Embryonic facial prominence (tissue), 1 donor: ENCODE measurements around the gene TTLL10.
"Not testable (repeated sequence)": the region's sequence is repeated elsewhere in the genome, so short reads cannot be mapped to it uniquely, and the experiment has no call there.

ENCODE experiments used
- DNase-seq: peaks from one replicate; pipeline ENCODE4 v3.0.0-alpha.2; 2016; ENCODE audit errors: extremely low spot score

The TTLL10 gene

DNA sequence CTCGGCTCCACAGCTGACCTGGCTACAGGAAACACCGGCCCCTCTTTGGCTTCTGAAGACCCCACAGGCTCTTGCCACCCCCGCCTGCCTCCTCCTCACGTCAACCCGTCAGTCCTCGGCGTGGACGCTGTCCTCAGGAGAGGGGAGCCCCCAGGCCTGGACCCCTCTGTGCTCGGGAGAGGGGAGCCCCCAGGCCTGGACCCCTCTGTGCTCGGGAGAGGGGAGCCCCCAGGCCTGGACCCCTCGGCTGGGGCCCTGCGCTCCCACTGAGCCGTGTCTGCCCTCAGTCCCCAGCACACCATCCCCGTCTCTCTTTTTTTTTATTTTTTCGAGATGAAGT lies 31.8 kb upstream of the TTLL10 start:
- no peak for DNase-seq

DNA sequence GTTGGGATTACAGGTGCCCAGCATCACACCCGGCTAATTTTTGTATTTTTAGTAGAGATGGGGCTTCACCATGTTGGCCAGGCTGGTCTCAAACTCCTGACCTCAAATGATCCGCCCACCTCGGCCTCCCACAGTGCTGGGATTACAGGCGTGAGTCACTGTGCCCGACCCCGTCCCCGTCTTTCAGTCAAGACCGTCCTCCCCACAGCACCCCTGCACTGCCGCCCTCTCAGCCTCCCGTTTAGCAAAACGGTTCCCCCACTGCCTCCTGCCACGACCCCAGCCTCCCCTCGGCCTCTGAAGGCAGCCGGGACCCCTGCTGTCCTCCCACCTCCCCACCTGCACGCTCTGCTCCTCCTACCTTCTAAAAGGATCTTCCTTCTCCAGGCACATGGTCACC lies 31.3 kb upstream of the TTLL10 start:
- not testable (repeated sequence) for DNase-seq

DNA sequence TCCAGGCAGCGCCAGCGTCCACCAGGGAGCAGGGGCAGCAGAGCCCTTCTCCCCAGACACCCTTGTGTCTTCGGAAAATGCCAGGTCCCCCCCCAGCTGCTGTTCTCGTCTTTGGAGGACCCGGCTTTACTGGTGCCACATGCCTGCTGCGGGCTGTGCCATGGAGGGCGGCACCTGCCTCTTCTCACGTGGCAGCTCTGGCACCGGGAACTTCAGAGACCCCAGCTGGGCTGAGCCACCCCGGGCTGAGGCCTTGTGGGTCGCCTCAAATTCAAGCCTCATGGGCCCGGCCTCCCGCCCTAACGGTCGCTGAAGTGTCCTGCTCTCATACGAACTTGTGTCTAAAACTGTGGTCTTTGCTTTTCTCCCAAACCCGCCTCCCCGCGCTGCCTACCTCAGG lies 30.8 kb upstream of the TTLL10 start:
- no peak for DNase-seq

DNA sequence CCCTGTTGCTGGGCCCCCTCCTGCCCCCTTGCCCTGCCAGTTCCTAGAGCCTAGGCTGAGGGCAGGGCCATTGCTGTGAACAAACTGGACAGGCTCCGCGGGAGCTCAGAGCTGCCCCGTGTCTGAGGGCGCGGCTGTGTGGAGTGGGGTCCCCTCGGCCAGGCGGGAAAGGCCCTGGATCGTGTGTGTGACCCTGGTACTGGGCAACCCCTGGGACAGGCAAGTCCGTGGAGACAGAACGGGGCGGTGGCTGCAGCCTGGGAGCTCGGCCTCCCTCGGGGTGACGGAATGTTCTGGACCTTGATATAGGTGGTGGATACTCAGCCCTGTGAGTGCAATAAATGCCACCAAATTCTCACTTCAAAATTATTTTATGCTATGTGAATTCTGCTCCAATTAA lies 30.0 kb upstream of the TTLL10 start:
- no peak for DNase-seq

DNA sequence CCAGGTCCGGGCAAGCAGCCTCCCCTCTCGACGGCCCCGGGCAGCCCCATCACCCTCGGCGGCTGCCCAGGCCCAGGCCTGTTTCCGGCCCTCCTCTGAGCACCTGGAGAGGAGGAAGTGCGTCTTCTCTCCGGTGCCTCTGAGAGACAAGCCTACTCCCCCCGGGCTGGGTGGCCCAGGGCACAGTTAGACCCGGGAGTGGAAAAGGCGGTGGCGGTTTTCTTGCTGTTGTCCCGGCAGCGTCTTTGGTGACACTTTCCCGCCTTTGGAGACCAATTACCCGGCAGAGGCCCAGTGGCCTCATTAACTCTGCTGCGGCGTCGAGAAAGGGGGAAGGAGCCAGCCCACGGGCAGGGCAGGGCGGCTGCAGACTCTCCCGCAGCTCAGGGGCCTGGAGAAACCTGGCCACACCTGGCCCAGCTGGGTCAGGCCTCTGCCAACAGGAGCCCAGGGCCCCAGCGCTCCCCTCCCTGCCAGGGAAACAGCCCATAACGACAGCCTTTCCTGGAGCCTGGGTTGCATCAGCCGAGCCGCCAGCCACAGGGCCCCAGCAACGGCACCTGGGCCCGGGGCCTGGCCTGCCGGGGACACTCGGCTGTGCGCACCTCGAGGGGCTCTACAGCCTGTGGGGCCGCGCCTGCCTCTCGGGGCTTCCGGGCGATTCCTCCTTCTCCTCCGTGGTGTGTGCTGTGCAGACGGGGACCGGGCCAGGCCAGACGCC lies 29.4 kb upstream of the TTLL10 start:
- DNase-seq: no peak

DNA sequence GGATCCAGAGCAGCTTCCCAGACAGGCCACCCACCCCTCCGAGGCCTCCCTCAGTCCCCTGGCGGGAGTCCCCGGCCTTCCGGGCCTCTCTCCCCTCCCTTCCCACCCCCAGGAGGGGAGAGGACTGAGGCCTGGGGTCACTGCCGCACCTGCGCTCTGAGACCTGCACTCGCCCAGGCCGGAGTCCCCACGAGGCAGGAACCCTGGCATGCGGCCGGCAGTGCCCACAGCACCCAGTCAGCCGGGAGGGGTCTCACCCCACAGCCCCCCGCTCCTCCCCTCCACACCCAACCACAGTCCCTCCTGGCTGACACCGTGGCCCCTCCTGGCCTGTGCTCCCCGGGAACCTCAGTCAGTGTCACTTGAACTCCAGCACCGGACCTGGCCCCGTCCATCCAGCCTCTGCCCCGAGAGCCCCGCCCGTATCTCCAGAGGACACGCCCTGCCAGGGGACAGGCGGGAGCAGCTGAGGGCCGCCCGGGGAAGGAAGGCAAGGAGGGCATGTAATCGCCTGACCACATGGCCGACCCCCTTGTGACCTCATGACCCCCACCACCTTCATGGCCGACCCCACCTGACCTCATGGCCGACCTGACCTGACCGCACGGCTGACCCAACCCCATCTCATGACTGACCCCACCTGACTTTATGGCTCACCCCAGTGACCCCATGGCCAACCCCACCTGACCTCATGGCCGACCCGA lies 28.7 kb upstream of the TTLL10 start:
- no peak for DNase-seq

DNA sequence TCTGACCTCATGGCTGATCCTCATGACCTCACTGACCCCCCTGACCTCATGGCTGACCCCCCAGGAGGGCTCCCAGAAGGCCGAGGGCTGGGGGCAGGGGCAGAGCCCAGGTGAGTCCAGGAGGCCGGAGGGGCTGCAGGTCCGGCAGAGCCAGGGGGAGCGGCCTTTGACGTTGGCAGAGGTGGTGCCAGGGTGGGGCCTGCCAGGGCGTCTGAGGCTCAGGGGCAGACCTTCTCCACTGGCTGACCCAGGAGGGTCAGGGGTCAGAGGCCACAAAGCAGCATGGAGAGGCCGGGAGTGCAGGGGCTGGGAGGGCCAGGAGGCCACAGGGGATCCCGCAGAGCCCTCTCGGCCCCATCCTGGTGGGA lies 28.1 kb upstream of the TTLL10 start:
- no peak for DNase-seq

DNA sequence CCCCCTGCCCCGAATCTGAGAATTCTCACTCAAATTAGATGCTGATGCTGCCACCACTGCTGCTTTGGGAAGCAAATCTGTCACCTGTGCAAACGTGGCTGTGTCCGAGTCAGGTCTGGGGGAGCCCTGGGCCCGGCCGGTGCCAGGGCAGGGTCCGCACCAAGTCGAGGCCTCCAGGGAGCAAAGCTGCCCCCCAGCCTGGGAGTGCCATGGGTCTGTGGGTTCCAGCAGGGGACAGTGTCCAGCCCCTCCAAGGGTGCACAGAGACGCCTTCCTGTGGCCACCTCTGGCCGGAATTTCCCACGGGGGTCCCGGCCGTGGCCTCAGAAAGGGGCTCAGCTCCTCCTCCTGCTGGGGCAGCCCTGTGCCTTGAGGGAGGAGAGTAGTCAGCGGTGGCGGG lies 27.7 kb upstream of the TTLL10 start:
- no peak for DNase-seq

DNA sequence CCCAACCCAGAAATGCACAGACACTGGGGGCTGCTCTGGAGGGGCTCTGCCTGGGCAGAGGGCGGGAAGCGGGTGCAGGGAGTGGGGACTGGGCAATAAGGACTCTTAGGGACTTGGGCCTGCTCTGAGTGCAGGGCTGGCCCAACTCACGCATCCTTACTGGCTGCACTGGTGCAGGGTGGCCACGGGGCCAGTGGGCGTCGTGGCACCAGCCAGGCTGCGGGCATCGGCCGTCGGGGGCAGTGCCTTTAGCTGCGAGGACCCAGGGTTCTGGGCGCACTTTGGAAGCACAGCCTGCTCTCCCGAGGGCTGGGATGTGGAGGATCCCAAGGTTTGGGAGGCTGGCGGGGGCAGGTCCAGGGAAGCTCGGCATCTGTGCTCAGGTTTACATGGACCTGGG lies 27.1 kb upstream of the TTLL10 start:
- DNase-seq: no peak

DNA sequence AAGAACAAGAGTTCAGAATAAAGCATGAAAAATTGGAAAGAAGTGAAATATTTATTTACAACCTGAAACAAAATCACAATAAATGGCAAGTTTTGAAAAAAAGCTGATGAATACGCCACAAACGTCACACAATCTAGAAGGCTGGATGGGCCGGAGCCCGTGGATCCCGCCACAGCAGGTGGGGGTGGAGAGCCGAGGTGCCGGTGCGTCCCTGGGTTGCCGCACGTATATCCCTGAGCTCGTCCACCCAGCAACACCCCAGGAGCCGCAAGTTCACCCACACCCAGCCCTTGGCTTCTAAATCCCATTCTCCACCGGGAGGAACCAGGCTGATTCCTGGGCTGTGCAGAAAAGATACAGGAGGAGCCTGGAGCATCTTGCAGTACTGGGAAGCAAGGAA lies 25.6 kb upstream of the TTLL10 start:
- DNase-seq: no peak

DNA sequence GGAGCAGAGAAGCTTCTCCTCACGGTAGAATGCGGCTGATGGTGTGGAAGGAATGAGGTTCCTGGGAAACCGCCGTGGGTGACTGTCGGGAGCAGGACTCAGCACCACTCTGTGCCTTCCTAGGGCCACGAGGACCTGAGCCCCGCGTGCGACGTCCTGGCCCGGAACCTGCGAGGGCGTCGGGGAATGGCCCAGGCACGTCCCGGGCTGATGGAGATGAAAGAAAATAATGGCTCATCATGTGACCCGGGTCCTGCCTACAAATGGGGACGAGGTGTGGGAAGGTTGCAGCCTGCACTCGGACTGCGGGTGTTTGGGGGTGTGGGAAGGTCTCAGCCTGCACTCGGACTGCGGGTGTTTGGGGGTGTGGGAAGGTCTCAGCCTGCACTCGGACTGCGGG lies 25.1 kb upstream of the TTLL10 start:
- no peak for DNase-seq

DNA sequence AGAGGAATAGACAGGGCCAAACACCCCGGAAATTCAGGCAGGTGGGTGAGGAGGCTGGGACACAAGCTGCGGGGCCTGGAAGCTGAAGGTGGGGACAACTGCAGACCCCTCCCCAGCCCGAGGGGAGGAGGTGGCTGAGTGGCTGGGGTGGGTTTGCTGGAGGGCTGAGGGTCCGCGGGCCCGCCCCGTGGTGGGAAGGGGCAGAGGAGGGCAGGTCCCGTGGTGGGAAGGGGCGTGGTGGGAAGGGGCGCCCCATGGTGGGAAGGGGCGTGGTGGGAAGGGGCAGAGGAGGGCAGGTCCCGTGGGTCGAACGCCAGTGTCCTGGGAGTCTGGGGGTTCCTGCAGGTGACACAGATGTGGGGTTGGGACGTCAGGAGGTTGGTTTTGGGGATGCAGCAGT lies 24.3 kb upstream of the TTLL10 start:
- no peak for DNase-seq

DNA sequence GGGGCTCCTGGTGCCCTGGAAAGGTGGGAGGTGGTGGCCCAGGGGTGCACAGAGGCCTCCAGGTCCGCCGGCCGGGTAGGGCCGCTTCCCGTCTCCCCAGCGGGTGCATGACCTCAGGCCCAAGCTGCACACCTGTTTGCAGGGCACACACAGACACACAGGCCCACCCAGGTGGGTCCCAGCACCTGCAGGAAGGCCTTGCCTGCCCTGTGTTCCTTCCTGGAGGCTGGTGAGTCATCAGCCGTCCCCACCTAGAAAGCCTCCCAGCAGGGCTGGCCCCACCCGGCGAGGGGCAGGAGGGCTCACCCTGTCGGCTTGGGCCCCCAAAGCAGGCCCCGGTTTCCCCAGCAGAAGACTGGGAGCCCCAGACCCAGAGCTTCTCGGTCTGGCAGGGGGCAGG lies 23.6 kb upstream of the TTLL10 start:
- no peak for DNase-seq

DNA sequence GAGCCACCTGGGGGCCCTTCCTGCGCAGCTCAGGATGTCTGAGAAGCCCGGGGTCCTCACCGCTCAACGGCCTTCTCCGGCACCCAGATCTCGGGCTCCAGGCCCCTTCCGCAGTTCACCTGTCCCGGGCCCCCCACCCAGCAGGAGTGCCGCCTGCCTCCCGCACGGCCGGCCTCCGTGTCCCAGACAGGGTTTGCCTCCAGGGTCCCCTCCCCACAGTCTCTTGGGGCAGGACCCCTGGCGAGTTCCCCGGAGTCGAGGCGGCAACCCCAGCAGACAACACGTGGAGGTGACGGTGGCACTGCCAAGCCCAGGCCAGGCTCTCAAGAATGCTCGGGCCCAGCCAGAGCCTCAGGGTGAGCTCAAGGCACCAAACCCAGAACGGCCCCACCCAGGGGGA lies 22.4 kb upstream of the TTLL10 start:
- DNase-seq: no peak

DNA sequence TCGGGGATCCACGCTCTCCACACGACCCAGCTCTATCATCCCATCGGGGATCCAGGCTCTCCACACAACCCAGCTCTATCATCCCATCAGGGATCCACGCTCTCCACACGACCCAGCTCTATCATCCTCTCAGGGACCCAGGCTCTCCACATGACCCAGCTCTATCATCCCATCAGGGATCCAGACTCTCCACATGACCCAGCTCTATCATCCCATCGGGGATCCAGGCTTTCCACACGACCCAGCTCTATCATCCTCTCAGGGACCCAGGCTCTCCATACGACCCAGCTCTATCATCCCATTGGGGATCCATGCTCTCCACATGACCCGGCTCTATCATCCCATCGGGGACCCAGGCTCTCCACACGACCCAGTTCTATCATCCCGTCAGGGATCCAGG lies 21.2 kb upstream of the TTLL10 start:
- not testable (repeated sequence) for DNase-seq

DNA sequence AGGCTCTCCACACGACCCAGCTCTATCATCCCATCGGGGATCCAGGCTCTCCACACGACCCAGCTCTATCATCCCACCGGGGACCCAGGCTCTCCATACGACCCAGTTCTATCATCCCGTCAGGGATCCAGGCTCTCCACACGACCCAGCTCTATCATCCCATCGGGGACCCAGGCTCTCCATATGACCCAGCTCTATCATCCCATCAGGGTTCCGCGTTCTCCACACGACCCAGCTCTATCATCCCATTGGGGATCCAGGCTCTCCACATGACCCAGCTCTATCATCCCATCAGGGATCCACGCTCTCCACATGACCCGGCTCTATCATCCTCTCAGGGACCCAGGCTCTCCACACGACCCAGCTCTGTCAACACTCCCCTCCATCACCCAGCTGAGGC lies 20.5 kb upstream of the TTLL10 start:
- not testable (repeated sequence) for DNase-seq

DNA sequence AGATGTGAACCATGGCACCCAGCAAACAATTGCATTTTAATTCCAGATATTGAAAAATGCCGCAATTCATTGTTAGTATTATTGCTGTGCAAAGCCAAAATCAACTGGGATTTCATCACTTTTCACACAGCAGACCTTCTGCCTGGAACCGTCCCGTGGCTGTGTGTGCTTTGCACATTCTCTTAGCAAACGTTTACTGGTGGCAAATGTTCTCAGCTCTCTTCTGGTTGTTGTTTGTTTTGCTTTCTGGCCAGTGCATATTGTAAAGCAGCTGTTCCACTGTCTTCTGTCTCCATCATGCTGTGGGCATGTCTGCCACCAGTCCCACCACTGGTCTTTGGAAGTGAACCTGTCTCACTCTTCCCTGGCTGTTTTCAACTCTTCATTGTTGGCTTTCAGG lies 19.8 kb upstream of the TTLL10 start:
- DNase-seq: no peak

DNA sequence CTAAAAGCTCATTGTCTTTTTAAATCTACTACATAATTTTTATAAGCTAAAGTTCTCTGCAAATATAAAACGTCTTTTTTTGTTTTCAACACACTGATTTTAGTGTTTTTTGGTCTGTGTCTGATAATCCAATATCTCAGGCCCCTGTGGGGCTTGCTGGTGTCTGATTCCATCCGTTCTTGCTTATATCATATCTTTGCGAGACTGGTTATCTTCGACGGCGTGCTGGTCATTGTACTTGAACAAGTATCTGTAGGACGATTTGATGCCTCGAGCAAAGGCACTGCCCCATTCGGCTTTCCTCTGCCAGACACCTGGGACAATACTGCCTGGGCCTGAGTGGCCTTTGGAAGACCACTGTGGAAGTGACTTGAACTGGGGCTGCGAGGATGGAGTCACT lies 18.4 kb upstream of the TTLL10 start:
- no peak for DNase-seq

DNA sequence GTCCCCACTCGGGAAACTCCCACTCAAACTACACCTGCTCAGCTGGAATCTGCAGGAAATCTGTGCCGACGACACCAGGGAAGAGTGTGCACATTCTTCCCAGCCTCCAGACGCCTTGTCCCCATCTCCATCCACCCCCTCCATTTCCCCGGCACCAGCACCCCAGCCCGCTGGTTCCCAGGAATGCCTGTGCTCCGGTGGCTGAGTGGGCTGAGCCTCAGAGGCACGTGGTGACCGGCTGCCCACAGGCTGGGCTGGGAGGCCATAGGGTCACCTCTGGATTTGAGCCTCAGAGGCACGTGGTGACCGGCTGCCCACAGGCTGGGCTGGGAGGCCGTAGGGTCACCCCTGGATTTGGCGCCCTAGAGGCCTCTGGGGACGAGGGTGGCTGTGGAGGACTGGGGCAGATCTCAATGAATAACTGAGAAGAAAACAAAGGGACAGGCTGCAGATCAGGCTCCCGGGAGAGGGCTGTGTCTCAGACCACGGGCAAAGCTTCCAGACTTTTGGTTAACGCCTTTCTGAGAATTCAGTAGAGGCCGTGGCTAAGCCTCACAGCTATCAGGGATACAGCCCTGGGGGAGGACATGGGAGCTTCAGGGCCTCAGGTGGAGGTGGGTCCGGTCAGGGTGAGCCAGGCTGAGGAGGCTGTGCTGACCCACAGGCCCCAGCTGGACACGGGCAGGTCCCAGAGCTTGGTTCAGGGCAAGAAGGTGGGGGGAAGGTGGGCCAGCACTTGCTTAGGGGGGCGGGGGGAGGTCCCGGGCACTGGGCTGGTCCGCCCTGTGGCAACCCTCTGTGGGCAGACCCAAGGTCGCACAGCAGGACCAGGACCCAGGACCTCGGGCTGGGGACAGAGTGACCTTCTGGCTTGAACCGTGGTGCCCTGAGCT lies 17.3 kb upstream of the TTLL10 start:
- DNase-seq: no peak

DNA sequence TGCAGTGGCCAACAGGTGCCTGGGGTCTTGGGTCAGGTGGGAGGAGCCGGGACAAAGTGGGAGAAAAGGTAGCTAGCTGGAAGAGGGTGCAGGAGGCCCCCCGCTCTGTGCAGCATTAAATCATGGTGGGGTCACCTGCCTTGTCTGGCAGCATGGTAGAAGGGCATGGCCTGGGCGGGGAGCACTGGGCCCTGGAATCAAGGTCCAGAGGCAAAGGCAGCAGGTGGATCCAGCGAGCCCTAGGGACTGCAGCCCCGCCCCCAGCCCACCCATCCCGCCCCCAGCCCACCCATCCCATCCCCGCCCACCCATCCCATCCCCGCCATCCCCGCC lies 16.7 kb upstream of the TTLL10 start:
- DNase-seq: no peak

DNA sequence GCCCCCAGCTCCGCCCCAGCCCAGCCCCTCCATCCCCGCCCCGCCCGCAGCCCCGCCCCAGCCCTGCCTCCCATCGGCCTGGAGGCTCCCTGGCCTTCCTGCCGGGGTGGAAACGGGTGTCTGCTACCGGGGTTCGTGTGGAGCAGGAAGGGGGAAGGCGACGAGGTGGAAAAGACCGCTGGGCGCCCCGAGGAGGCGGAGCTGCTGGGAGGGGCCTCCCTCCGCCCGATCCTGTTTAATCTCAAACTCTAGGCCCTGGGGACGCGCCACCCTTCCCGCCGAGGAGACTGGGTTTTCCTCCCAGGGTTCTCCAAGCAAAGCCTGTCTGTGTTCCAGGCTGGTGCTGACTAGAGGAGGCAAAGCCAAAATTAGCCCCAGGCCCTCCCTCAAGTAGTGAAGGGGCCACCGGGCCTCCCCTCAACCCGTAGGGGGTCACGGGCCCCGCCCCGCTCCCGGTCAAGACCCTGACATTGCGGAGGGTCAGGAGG lies 16.2 kb upstream of the TTLL10 start:
- peak; percentile 34 for DNase-seq

DNA sequence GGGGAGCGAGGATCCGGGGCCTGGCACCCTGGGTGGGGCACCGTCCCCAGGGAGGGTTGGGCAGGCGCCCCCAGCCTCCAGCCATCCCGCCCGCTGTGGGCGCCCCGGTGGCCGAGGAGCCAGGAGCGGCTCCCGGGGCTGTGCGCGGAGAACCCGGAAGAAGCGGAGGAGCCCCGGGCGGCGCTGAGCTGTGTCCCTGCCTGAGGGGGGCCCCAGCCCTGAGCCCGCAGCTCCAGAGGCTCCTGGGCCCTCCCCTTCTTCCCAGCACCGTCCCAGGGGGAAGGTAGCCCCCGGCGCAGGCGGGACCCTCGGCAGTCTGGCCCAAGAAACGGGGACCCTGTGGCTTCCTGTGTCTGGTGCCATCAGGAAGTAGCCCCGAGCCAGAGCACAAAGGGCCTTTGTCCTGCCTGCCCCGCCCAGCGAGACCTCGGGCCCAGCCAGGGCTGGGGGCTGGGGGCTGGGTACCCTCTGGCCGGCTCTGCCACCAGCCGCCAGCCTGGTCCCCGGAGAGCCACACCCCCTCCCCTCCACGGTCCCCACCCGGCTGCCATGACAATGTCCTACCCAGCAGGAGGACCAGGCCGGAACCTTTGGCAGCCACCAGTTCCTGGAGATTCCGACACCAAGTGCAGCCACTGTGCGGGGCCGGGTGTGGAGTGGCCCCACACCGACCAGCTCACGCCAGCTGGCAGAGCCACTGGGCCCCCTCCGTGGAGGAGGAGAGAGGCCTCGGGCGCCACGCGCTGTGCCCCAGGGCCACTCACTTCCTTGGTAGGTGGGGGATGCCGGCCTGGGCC lies 15.6 kb upstream of the TTLL10 start:
- no peak for DNase-seq
